GM12864 (cell line): Measurements from ENCODE around the gene ATG10.

ENCODE experiments used
- DNase-seq: peaks from one replicate; pipeline ENCODE4 v3.0.0-alpha.2; 2011; ENCODE audit warnings: low read depth
- H3K4me3 ChIP-seq: 2 replicates; pipeline ENCODE4 v1.5.1; 2011; ENCODE audit warnings: mild to moderate bottlenecking, low read depth, low read length, control low read depth
- TF ChIP-seq, protein P1 (sequence below): IDR thresholded peaks from 2 replicates; pipeline ENCODE4 v1.5.1; 2011; ENCODE audit warnings: low read depth, mild to moderate bottlenecking, moderate library complexity, low read length, control low read depth, inconsistent platforms; ENCODE audit errors: missing control alignments

Gene ATG10

GRCh38 chr5:82044010-82044409, 72.2 kb downstream of the ATG10 start:
- no peak overlapping the region for H3K4me3 ChIP-seq
- TF ChIP-seq, protein P1, sequence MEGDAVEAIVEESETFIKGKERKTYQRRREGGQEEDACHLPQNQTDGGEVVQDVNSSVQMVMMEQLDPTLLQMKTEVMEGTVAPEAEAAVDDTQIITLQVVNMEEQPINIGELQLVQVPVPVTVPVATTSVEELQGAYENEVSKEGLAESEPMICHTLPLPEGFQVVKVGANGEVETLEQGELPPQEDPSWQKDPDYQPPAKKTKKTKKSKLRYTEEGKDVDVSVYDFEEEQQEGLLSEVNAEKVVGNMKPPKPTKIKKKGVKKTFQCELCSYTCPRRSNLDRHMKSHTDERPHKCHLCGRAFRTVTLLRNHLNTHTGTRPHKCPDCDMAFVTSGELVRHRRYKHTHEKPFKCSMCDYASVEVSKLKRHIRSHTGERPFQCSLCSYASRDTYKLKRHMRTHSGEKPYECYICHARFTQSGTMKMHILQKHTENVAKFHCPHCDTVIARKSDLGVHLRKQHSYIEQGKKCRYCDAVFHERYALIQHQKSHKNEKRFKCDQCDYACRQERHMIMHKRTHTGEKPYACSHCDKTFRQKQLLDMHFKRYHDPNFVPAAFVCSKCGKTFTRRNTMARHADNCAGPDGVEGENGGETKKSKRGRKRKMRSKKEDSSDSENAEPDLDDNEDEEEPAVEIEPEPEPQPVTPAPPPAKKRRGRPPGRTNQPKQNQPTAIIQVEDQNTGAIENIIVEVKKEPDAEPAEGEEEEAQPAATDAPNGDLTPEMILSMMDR: no peak
- no peak for DNase-seq

- no peak for DNase-seq
- TF ChIP-seq, protein P1: no peak
- no peak overlapping the region for H3K4me3 ChIP-seq
Observed at GRCh38 chr5:82045554-82046275, 73.9 kb downstream of the ATG10 start.

- H3K4me3 ChIP-seq: no peak overlapping the region
- TF ChIP-seq, protein P1: no peak
- DNase-seq: no peak
Observed at GRCh38 chr5:82046276-82046647, 74.4 kb downstream of the ATG10 start.

GRCh38 chr5:82050955-82051354, 79.1 kb downstream of the ATG10 start:
- no peak overlapping the region for H3K4me3 ChIP-seq
- no peak for DNase-seq
- TF ChIP-seq, protein P1: no peak

DNA sequence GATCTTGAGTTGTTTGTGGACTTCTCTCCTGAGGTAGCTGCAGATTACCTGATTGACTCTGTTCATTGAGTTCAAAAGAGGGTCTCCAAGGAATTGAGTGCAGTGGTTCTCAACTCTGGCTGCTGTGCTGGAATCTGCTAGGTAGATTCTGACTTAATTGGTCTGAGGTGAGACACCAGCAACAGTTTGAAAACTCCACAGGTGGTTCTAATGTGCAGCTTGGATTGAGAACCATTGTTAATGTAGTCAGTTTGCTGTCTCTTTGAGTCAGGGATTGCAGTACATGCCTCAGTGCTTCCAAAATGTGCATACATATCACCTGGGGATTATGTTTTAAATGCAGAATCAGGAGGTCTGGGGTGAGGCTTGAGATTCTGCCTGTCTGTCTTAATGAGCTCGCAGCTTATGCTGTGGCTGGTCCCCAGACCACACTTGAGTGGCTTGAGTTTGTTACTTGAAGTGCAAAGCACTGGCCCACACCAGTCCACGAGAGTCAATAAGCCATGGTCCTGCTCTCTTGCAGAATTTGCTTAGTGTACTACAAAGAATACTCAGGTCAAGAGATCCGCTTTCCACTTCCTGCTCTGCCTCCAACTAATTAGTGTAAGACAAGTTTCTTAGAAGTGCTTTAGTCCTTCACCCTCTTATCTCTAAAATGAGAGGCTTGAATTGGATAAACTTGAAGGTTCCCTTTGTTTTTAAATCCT, 82.3 kb downstream of the ATG10 start:
- no peak for DNase-seq
- TF ChIP-seq, protein P1: no peak

DNA sequence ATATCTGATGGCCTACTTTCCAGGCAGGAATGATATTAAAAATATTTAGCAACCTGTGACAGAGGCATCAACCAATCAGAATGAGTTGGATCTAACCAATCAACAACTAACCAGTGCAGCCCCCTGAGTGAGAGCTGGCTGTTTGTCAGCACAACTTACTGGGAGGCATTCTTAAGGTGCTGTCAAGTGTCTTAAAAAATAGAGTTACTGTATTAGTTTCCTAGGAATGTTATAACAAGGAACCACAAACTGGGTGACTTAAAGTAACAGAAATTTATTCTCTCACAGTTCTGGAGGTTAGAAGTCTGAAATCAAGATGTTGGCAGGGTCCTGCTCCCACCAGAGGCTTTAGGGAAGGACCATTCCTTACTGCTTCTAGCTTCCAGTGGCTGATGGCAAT, 85.2 kb downstream of the ATG10 start:
- H3K4me3 ChIP-seq: no peak overlapping the region
- TF ChIP-seq, protein P1: no peak
- no peak for DNase-seq

More for the DNA sequence above, 82.3 kb downstream of the ATG10 start:
- H3K4me3 ChIP-seq: no peak overlapping the region

- no peak for DNase-seq
- no peak overlapping the region for H3K4me3 ChIP-seq
- TF ChIP-seq, protein P1: no peak
Observed at GRCh38 chr5:82058710-82059109, 86.9 kb downstream of the ATG10 start.
